ENCODE data around the gene WWOX.

GRCh38 chr16:79071424-79071823 lies 972.0 kb downstream of the WWOX start:
- no peak for TF ChIP-seq POLR2A (IDR thresholded peaks at IDR 0.05)
- no peak for TF ChIP-seq CTCF (IDR thresholded peaks at IDR 0.05)
